GM12873 (cell line): ENCODE results near the gene ACMSD.

Experiments used
- CTCF ChIP-seq: IDR thresholded peaks from 2 replicates; pipeline ENCODE4 v1.5.1; 2012; ENCODE audit warnings: low read depth, mild to moderate bottlenecking, moderate library complexity, low read length, control low read depth; ENCODE audit not compliant: insufficient read depth; ENCODE audit errors: missing control alignments

The ACMSD gene

GRCh38 chr2:134926231-134926931, 88.0 kb downstream of the ACMSD start:
- TF ChIP-seq CTCF, result no peak

- no peak for TF ChIP-seq CTCF
These were observed 88.8 kb downstream of the ACMSD start for GRCh38 chr2:134927195-134927594.

GRCh38 chr2:134932864-134933526, 94.6 kb downstream of the ACMSD start:
- TF ChIP-seq CTCF, result no peak

GRCh38 chr2:134933732-134934131, 95.3 kb downstream of the ACMSD start:
- TF ChIP-seq CTCF, result no peak

- no peak for TF ChIP-seq CTCF
These were observed 95.7 kb downstream of the ACMSD start for GRCh38 chr2:134934150-134934549.

- TF ChIP-seq CTCF, result no peak
These were observed 96.2 kb downstream of the ACMSD start for GRCh38 chr2:134934641-134935040.

GRCh38 chr2:134936691-134937090, 98.3 kb downstream of the ACMSD start:
- TF ChIP-seq CTCF, result no peak
